H1 (cell line): ENCODE results near the gene TDP1. TPM values are rescaled to one million over a fixed set of nuclear protein-coding genes. Genes with fewer than 3 reads are reported as not detected.

Source experiments
- CTCF ChIA-PET: fragments of 300-600 bp; sonication (Branson Sonifier 250); formaldehyde crosslinking; loops from one replicate; lab custom pipeline; 2021; ENCODE audit not compliant: partially characterized antibody; lab: Charles Lee
- POLR2A ChIA-PET: fragments of 300-600 bp; sonication (Branson Sonifier 250); formaldehyde crosslinking; loops from one replicate; lab custom pipeline; 2021; ENCODE audit warnings: inconsistent platforms; ENCODE audit not compliant: partially characterized antibody; lab: Charles Lee
- DNase-seq, 2 experiments: peaks; one replicate each; pipeline versions ENCODE4 v3.0.0 to v3.0.0-alpha.2; 2010 to 2022; ENCODE audit warnings: low spot score in 2 of 2, low read depth in 1 of 2, mixed read lengths in 1 of 2
- FAIRE-seq: peaks from 2 replicates; lab custom pipeline; 2011; peaks lifted over from hg19 to GRCh38; lab: Jason Lieb, UNC
- H2AFZ ChIP-seq: 2 replicates; pipeline ENCODE4 v1.8.1; 2012; ENCODE audit warnings: low read length, inconsistent platforms
- H2AK5ac ChIP-seq: 2 replicates; pipeline ENCODE4 v1.6.1; 2013; ENCODE audit warnings: low read depth, low read length
- H2BK120ac ChIP-seq: replicated peaks from 2 replicates; pipeline ENCODE3; 2013; ENCODE audit warnings: low read depth, low read length, inconsistent platforms
- H2BK12ac ChIP-seq: 2 replicates; pipeline ENCODE4 v1.6.1; 2013; ENCODE audit warnings: low read depth, low read length
- H2BK15ac ChIP-seq: 2 replicates; pipeline ENCODE4 v1.6.1; 2013; ENCODE audit warnings: low read length
- H2BK20ac ChIP-seq: 2 replicates; pipeline ENCODE4 v1.6.1; 2013; ENCODE audit warnings: low read length
- H2BK5ac ChIP-seq: 2 replicates; pipeline ENCODE4 v1.6.1; 2013; ENCODE audit warnings: low read depth, low read length
- H3K14ac ChIP-seq: 2 replicates; pipeline ENCODE4 v1.6.1; 2013; ENCODE audit warnings: inconsistent platforms; ENCODE audit not compliant: insufficient read length
- H3K18ac ChIP-seq: 2 replicates; pipeline ENCODE4 v1.6.1; 2013; ENCODE audit warnings: low read length; ENCODE audit errors: extremely low read depth
- H3K23ac ChIP-seq: 2 replicates; pipeline ENCODE4 v1.6.1; 2013; ENCODE audit warnings: inconsistent platforms; ENCODE audit not compliant: insufficient read length
- H3K23me2 ChIP-seq: 2 replicates; pipeline ENCODE4 v1.6.1; 2013; ENCODE audit warnings: low read depth, low read length
- H3K27ac ChIP-seq: 2 replicates; pipeline ENCODE4 v1.6.1; 2011; ENCODE audit warnings: low read depth, low read length, inconsistent platforms
- H3K27me3 ChIP-seq, 4 experiments: replicated peaks in 1 of 4; 1 replicate in 1 of 4; 2 replicates in 3 of 4; pipeline versions ENCODE4 v1.6.1 to v1.8.1; 2011 to 2013; ENCODE audit warnings: low read length in 3 of 4, mild to moderate bottlenecking in 3 of 4, inconsistent platforms in 2 of 4, mixed read lengths in 2 of 4, moderate library complexity in 1 of 4; ENCODE audit not compliant: control insufficient read depth in 3 of 4, insufficient read depth in 3 of 4; ENCODE audit errors: extremely low read depth in 1 of 4
- H3K36me3 ChIP-seq, 4 experiments: 2 replicates each; pipeline versions ENCODE4 v1.6.1 to v1.8.1; 2011 to 2013; ENCODE audit warnings: mild to moderate bottlenecking in 4 of 4, low read length in 3 of 4, moderate library complexity in 2 of 4, control low read depth in 1 of 4, inconsistent platforms in 1 of 4; ENCODE audit not compliant: insufficient read depth in 4 of 4, control insufficient read depth in 2 of 4
- H3K4ac ChIP-seq: replicated peaks from 2 replicates; pipeline ENCODE3; 2013; ENCODE audit warnings: low read length, low read depth, mixed read lengths, inconsistent platforms; ENCODE audit not compliant: insufficient read length
- H3K4me1 ChIP-seq, 4 experiments: replicated peaks in 1 of 4; 1 replicate in 1 of 4; 2 replicates in 3 of 4; pipeline versions ENCODE4 v1.6.1 to v1.8.1; 2011 to 2013; ENCODE audit warnings: low read length in 3 of 4, inconsistent platforms in 2 of 4, mixed read lengths in 1 of 4; ENCODE audit not compliant: insufficient read depth in 4 of 4, control insufficient read depth in 3 of 4
- H3K4me2 ChIP-seq, 2 experiments: 2 replicates each; pipeline versions ENCODE4 v1.6.1 to v1.8.1; 2011 to 2013; ENCODE audit warnings: low read depth in 2 of 2, low read length in 2 of 2, control low read depth in 1 of 2, inconsistent platforms in 1 of 2, mild to moderate bottlenecking in 1 of 2; ENCODE audit not compliant: insufficient read depth in 1 of 2
- H3K4me3 ChIP-seq, 4 experiments: fragments of 200-600, 300-600 bp in 1 of 4; sonication (generic), shearing (Covaris generic), sonication (Bioruptor Twin) in 1 of 4; 2 replicates each; pipeline versions ENCODE4 v1.5.1 to v1.8.1; 2011 to 2016; ENCODE audit warnings: low read length in 4 of 4, low read depth in 3 of 4, control low read depth in 2 of 4, inconsistent platforms in 2 of 4, mild to moderate bottlenecking in 2 of 4, mixed read lengths in 1 of 4, moderate library complexity in 1 of 4; ENCODE audit not compliant: insufficient read depth in 2 of 4; ENCODE audit errors: extremely low read depth in 1 of 4
- H3K56ac ChIP-seq: replicated peaks from 2 replicates; pipeline ENCODE3; 2013; ENCODE audit warnings: low read depth, mild to moderate bottlenecking, mixed read lengths, low read length, inconsistent platforms; ENCODE audit not compliant: insufficient read length
- H3K79me1 ChIP-seq: 2 replicates; pipeline ENCODE4 v1.6.1; 2013; ENCODE audit warnings: low read depth, low read length, control low read depth
- H3K79me2 ChIP-seq, 2 experiments: 2 replicates each; pipeline versions ENCODE4 v1.6.1 to v1.8.1; 2012 to 2013; ENCODE audit warnings: low read length in 2 of 2, mild to moderate bottlenecking in 2 of 2, inconsistent platforms in 1 of 2; ENCODE audit not compliant: insufficient read depth in 2 of 2, control insufficient read depth in 1 of 2
- H3K9ac ChIP-seq, 4 experiments: replicated peaks in 1 of 4; 1 replicate in 1 of 4; 2 replicates in 3 of 4; pipeline versions ENCODE4 v1.6.1 to v1.8.1; 2011 to 2013; ENCODE audit warnings: low read depth in 3 of 4, low read length in 3 of 4, control low read depth in 2 of 4, mild to moderate bottlenecking in 2 of 4, moderate library complexity in 2 of 4, inconsistent platforms in 1 of 4; ENCODE audit errors: extremely low read depth in 1 of 4
- H3K9me3 ChIP-seq, 2 experiments: 2 replicates each; pipeline versions ENCODE4 v1.6.1 to v1.8.1; 2012 to 2013; ENCODE audit warnings: mild to moderate bottlenecking in 2 of 2, moderate library complexity in 2 of 2, control low read depth in 1 of 2, inconsistent platforms in 1 of 2, low read depth in 1 of 2, low read length in 1 of 2, mixed read lengths in 1 of 2; ENCODE audit not compliant: insufficient read depth in 2 of 2
- H4K20me1 ChIP-seq, 2 experiments: replicated peaks in 1 of 2; 2 replicates each; pipeline versions ENCODE3 to v1.8.1; 2011 to 2013; ENCODE audit warnings: inconsistent platforms in 2 of 2, low read length in 2 of 2, mild to moderate bottlenecking in 1 of 2; ENCODE audit not compliant: insufficient read depth in 2 of 2, control insufficient read depth in 1 of 2
- H4K5ac ChIP-seq: 2 replicates; pipeline ENCODE4 v1.6.1; 2013; ENCODE audit warnings: low read length, low read depth, mixed read lengths, inconsistent platforms; ENCODE audit not compliant: insufficient read length
- H4K8ac ChIP-seq: 2 replicates; pipeline ENCODE4 v1.8.0; 2013; ENCODE audit warnings: mild to moderate bottlenecking, moderate library complexity, low read length, inconsistent platforms; ENCODE audit not compliant: insufficient read depth; ENCODE audit errors: extremely low read depth
- H4K91ac ChIP-seq: replicated peaks from 2 replicates; pipeline ENCODE3; 2013; ENCODE audit warnings: low read length, mixed read lengths, inconsistent platforms; ENCODE audit not compliant: insufficient read length
- KDM1A ChIP-seq: fragments of 200-600, 300-600 bp; sonication (generic); IDR thresholded peaks from 2 replicates; pipeline ENCODE4 v1.7.1; 2016; ENCODE audit warnings: mild to moderate bottlenecking, low read length, borderline replicate concordance
- RBBP5 ChIP-seq: IDR thresholded peaks from 2 replicates; pipeline ENCODE4 v1.7.1; 2012; ENCODE audit warnings: low read depth, mild to moderate bottlenecking, inconsistent platforms, low read length, moderate library complexity, borderline replicate concordance
- RXRA ChIP-seq: IDR thresholded peaks from 2 replicates; pipeline ENCODE4 v1.6.1; 2011; ENCODE audit warnings: low read depth, mild to moderate bottlenecking, low read length, moderate library complexity; ENCODE audit not compliant: insufficient read depth
- TAF1 ChIP-seq: IDR thresholded peaks from 2 replicates; pipeline ENCODE4 v1.6.1; 2011; ENCODE audit warnings: mild to moderate bottlenecking, low read depth, low read length
- USF2 ChIP-seq: IDR thresholded peaks from 2 replicates; pipeline ENCODE4 v1.6.1; 2011; ENCODE audit warnings: low read length, improper control_type of control experiment
- WGBS, 2 experiments: shearing (Covaris generic) in 1 of 2; methylation state at CpG; one replicate each; pipeline versions ENCODE4 v1.1.6 to v1.1.7; 2013 to 2015; ENCODE audit warnings: low lambda C conversion rate in 2 of 2, mixed read lengths in 2 of 2, inconsistent platforms in 1 of 2, low coverage in 1 of 2, missing lambda C conversion rate in 1 of 2; ENCODE audit not compliant: insufficient replicate concordance in 2 of 2, insufficient coverage in 1 of 2, insufficient read length in 1 of 2; ENCODE audit errors: extremely low coverage in 1 of 2, missing lambda C conversion rate in 1 of 2; 5-methylcytosine and 5-hydroxymethylcytosine counted together
- polyA plus RNA-seq, 7 experiments: library from polyadenylated mRNA; depleted of rRNA in 3 of 7; stranded (reverse) in 5 of 7; unstranded in 2 of 7; fragments of >200 nt in 5 of 7; fragments of 200-250 nt in 2 of 7; gene quantifications; 1 replicate in 5 of 7; 2 replicates in 1 of 7; 4 replicates in 1 of 7; pipeline versions ENCODE4 v1.2.1 to v1.2.3, GENCODE V29; 2011 to 2013; ENCODE audit warnings: missing spikeins in 2 of 7, mixed read lengths in 2 of 7
- total RNA-seq: library from RNA; stranded (reverse); fragmentation: NEBNext Ultra II Directional; extraction: Animal tissue kit (Norgen Biotek cat#: 25700); gene quantifications from 2 replicates; pipeline ENCODE4 v1.2.1, GENCODE V29; 2021

TDP1 gene
- total and polyA plus RNA-seq, 2 of the 8 experiments (the other 6 are each of a cell fraction or from before 2014, with no cell fraction given) = 32.2 to 69.9 TPM

GRCh38 chr14:89959853-89960445, 4.2 kb downstream of the TDP1 start:
- H3K4me3 ChIP-seq = no peak overlapping the region
- H3K79me1 ChIP-seq = peaks cover 5% of the 10 kb centered on the region
- CTCF ChIA-PET = interaction anchor here (1.3 to 3.4 kb wide), 3 partner anchors 13 to 21 kb away, joined by 5 to 19 read pairs (median 6); no protein-coding TSS in a partner anchor
- H2AFZ ChIP-seq = no peak overlapping the region
- no peak overlapping the region for H2BK15ac ChIP-seq
- H3K27me3 ChIP-seq = no peaks in the 10 kb centered on the region
- no peak overlapping the region for H4K5ac ChIP-seq
- H2BK20ac ChIP-seq = no peak overlapping the region
- H4K8ac ChIP-seq = no peak overlapping the region
- H4K91ac ChIP-seq = no peak overlapping the region
- H3K9me3 ChIP-seq = no peaks in the 10 kb centered on the region
- peaks cover 0 to 19% of the 10 kb centered on the region in 2 experiments; a peak in 2 of 4 replicates for H3K79me2 ChIP-seq
- peaks cover 0 to 10% (median 2%) of the 10 kb centered on the region in 4 experiments; a peak in 4 of 7 replicates for H3K4me1 ChIP-seq
- no peak overlapping the region for H2BK120ac ChIP-seq
- no peak overlapping the region for H3K23ac ChIP-seq
- DNase-seq (no peak), FAIRE-seq (no peak)
- no peak overlapping the region for H2BK5ac ChIP-seq
- peaks cover 2 to 5% of the 10 kb centered on the region in 2 experiments for H4K20me1 ChIP-seq
- H3K9ac ChIP-seq = no peak overlapping the region
- H2AK5ac ChIP-seq = no peak overlapping the region
- no peak overlapping the region for H3K4ac ChIP-seq
- no peak overlapping the region for H3K27ac ChIP-seq
- 73% methylated on average over 3 of the region's 3 CpGs; no CpG with 5 or more reads in 1 of the 2 experiments for WGBS, 2 experiments
- H3K18ac ChIP-seq = no peak overlapping the region
- no peak overlapping the region for H3K4me2 ChIP-seq
- POLR2A ChIA-PET = interaction anchor here (0.6 kb wide), 1 partner anchor 820 kb away, joined by 5 read pairs; no protein-coding TSS in a partner anchor
- peaks cover 10 to 31% (median 11%) of the 10 kb centered on the region in 4 experiments; a peak in 7 of 8 replicates for H3K36me3 ChIP-seq
- no peak overlapping the region for H3K56ac ChIP-seq
- H3K23me2 ChIP-seq = peaks cover 6% of the 10 kb centered on the region
- H3K14ac ChIP-seq = no peak overlapping the region
- H2BK12ac ChIP-seq = no peak overlapping the region
- TF ChIP-seq TAF1 = no peak
- TF ChIP-seq RXRA = no peak
- TF ChIP-seq KDM1A = no peak
- TF ChIP-seq USF2 = no peak
- no peak for TF ChIP-seq RBBP5
